Stromal cell of bone marrow (primary cell): ENCODE results near the gene GARRE1.

Experiments used
- DNase-seq: peaks from one replicate; pipeline ENCODE4 v3.0.0-alpha.2; 2012; ENCODE audit warnings: low read depth

The GARRE1 gene

DNA sequence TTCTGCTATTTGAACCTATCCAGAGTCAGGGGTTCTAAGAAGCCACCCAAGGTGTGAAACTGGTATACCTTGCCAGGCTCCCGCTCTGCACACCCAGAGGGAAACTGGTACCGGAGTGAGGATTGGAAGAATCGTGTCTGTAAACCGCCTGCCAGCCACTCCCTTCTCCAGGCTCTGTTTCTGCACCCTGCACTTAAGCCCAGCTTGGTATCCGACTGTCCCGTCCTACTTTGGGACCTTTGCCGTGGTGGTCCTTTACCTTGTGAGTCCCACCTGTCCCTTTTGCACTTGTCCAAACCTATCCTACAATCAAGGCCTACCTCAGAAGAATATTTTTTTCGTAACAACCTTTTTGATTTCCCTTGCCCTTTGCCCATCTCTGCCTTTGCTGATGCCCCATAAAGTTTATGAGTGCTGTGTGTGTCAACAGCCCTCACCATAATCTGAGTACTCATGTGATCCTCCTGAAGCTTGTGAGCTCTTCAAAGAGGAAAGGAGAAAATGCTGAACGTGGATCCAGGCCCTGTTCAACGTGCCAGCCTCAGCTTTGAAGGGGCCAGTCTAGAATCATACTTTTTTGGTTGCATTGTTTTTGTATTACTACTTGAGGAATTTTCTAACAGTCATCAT is 44.7 kb downstream of the GARRE1 start:
- no peak for DNase-seq

GRCh38 chr19:34299576-34299975 is 45.2 kb downstream of the GARRE1 start:
- DNase-seq: no peak

GRCh38 chr19:34300380-34300779 is 46.0 kb downstream of the GARRE1 start:
- no peak for DNase-seq

DNA sequence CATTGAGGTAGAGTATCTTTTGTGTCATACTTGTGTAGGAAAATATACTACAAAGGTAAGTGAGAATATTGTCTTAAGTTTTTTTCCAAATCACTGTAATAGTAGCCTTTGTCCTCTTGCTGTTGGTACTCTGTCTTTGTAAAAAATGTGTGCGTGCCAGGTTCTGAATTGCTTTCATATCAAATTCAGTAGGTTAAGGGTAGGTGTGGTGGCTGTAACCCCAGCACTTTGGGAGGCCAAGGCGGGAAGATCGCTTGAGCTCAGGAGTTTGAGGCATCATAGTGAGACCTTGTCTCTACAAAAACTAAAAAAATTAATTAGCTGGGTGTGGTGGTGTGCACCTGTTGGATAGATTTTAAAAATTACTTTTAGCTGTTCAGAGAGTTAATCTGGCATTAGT is 46.6 kb downstream of the GARRE1 start:
- DNase-seq: no peak
